GM11168 (cell line): ENCODE data around the gene AK9.
"Not testable (repeated sequence)": the region's sequence is repeated elsewhere in the genome, so short reads cannot be mapped to it uniquely, and the experiment has no call there.

Experiments used
- in situ Hi-C: fragments of 300-500 bp; cut with MboI; formaldehyde crosslinking; loops from one replicate; pipeline ENCODE4 v1.12.0; 2022; ENCODE audit warnings: low sequenced_read_pairs; ENCODE audit not compliant: unreplicated experiment

The AK9 gene

DNA sequence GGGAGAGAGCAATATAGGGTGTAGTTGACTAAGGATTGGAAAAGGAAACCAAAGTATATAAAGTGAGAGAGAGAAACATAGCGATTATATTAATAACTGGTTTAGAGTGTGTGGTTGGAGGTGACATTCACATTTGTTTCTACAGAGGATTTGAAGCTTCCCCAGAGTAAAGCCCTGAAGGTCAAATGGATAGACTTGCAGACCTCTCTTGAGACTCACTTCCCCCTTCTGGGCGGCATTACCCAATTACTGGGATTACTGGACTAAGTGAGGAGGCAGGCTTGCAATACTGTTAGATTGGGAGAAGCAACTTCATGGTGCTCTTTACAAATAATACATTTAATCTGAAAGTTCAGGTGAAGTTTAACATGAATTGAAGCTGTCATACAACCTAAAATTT is 10.8 kb upstream of the AK9 start:
- in situ Hi-C loops = loop anchor here (10.0 kb wide), 1 partner anchor 693 kb away; no protein-coding TSS in a partner anchor

DNA sequence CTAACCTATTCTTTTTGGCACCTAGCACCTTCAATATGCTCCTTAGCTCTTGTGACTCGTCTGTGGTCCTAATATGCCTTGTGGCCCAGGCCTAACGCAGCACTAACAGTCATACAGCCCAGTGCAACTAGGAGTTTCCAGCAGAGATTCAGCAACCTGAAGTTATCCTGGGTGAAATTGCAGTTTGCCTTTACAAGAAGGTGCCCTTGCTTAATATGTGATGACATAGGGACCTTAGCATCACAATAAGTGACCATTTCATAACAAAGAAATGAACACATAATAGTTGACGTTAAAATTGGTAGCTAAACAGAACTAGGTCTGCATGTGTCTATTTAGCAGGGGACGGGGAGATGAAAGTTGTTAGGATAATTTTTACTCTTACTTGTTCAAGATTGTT is 10.2 kb upstream of the AK9 start:
- in situ Hi-C loops = loop anchor here (10.0 kb wide), 1 partner anchor 694 kb away; no protein-coding TSS in a partner anchor

DNA sequence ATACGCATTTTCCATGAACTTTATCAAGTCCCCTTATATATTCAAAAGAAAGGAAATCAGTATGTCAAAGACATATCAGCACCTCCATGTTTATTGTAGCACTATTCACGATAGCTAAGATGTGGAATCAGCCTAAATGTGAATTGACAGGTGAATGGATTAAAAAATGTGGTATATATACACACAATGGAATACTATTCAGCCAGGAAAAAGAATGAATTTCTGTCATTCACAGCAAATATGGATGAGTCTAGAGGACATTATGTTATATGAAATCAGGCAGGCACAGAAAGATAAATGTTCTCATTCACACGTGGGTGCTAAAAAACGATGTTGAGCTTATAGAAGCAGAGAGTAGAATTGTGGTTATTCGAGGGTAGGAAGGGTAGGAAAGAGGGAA is 5.4 kb upstream of the AK9 start:
- in situ Hi-C loops = loop anchor here (10.0 kb wide), 2 partner anchors 162 to 348 kb away; no protein-coding TSS in a partner anchor

DNA sequence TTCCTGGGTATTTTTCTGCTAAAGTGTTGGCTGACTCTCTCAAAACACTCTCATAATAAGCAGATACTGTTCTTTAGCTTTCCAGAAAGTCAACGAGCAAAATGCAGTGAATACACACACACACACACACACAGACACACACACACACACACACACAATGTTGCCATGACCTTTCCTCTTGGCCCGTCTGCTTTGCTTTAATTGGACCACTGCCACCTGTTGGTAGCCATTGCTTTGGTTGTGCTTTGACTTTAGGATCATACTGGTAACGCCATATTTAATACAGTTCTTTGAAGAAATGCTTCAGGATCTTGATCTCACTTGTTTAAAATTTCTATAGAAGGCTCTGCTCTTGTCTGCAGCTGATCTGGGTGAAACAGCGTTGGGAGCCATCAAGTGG is 4.5 kb upstream of the AK9 start:
- in situ Hi-C loops = loop anchor here (10.0 kb wide), 2 partner anchors 161 to 349 kb away; no protein-coding TSS in a partner anchor

DNA sequence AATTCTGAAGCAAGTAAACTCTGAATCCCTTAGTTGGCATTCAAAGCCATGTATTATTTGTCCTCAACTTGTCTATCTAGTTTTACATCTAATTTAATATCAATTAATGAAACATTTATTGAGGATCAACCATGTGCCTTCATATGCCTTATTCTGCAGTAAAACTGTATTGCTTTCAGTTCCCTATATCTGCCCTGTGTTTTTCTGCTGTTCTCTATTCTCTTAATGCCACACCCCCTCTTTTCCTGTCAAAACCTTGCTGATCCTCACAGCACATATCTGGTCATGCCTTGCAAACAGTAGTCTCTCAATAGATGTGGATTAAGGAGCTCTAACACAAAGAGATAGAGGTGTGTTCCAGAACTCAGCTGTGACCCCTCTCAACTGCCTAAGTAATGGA is 2.1 kb upstream of the AK9 start:
- in situ Hi-C loops = loop anchor here (10.0 kb wide), 2 partner anchors 158 to 352 kb away; no protein-coding TSS in a partner anchor

DNA sequence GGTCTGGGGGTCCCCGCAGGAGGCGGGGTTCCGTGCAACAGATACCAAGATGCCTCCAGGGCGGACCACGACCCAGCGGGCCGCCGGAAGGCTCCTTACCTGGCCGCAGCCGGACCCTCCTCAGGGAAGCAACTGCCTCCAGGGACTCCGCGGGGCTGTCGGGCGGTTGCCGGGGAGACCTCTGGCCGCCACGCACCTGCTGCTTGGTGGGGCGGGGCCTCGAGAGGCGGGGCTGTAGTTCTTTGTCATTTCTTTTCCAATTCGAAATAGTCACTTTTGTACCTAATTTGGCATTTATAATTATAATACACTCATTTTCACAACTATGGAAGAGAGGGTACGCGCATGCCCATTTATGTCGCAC is 647 bp downstream of the AK9 start:
- in situ Hi-C loops = loop anchor here (10.0 kb wide), 2 partner anchors 156 to 354 kb away; no protein-coding TSS in a partner anchor

DNA sequence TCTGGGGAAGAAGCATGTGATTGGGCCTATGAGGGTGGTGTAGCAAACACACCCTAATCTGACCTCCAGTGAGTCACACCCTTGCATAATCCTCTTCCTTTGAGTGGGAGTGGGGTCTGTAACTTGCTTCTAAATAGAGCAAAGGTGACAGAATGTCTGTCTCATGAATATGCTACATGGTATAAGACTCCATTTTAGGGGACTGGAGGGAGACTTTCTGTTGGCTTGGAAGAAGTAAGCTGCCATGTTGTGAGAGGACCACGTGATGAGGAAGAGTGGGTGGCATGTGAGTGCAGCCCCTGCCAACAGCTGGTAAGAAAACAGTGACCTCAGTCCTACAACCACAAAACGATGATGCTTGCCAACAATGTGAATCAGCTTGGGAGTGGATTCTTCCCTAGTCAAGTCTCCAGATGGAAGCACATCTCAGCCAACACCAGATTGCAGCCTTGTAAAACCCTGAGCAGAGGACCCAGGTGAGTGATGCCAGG is 3.7 kb downstream of the AK9 start:
- in situ Hi-C loops = no loop called here

DNA sequence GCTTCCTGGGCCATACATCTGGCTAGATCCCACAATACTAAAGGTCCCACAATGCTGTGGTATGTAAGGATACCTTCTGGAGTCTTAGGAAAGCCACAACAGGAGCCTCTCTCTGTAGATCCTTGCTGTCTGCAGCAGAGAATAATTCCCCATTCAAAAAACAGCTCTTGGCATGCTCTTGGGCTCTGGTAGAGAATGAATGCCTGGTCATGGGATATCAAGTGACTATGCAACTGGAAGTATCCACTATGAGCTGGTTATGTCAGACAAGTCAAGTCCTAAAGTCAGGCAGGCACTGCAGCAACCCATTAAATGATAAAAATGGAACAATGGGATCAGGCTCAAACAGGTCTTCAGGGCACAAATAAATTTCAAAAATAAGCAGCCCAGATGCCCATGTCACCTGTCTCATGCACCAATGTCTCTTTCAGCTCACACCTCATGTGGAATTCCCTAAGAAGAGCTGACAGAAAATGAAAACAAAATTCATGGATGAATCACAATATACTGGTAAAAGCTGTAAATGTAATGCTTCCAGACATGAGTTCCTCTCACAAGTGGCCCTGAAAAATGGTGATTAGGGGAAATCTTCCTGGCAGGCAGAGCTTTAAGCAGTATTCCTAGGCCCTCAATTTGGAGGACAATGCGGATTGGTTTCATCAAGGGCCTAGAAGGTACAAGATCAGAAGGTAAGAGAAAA is 4.3 kb downstream of the AK9 start:
- in situ Hi-C loops = no loop called here

DNA sequence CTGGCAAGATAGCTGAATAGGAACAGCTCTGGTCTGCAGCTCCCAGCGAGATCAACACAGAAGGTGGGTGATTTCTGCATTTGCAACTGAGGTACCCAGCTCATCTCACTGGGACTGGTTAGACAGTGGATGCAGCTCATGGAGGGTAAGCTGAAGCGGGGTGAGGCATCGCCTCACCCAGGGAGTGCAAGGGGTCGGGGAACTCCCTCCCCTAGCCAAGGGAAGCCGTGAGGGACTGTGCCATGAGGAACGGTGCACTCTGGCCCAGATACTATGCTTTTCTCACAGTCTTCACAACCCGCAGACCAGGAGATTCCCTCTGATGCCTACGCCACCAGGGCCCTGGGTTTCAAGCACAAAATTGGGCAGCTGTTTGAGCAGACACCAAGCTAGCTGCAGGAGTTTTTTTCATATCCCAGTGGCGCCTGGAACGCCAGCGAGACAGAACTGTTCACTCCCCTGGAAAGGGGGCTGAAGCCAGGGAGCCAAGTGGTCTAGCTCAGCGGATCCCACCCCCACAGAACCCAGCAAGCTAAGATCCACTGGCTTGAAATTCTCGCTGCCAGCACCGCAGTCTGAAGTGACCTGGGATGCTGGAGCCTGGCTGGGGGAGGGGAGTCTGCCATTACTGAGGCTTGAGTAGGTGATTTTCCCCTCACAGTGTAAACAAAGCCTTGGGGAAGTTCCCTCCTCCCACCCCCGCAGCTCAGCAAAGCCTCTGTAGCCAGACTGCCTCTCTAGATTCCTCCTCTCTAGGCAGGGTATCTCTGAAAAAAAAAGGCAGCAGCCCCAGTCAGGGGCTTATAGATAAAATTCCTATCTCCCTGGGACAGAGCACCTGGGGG is 12.1 kb downstream of the AK9 start:
- in situ Hi-C loops = not testable (repeated sequence)

DNA sequence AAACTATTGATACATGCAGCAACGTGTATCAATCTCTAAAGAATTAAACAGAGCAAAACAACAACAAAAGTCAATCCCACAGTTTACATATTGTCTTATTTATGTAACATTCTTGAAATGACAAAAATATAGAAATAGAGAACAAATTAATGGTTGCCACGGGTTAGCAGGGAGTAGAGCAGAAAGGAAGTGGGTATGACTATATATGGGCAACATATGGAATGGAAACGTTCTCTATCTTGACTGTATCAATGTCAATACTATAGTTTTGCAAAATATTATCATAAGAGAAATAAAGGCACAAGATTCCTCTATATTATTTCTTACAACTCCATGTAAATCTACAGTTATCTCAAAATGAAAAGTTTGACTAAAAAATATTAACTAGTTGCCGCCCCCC is 12.8 kb downstream of the AK9 start:
- in situ Hi-C loops = no loop called here

DNA sequence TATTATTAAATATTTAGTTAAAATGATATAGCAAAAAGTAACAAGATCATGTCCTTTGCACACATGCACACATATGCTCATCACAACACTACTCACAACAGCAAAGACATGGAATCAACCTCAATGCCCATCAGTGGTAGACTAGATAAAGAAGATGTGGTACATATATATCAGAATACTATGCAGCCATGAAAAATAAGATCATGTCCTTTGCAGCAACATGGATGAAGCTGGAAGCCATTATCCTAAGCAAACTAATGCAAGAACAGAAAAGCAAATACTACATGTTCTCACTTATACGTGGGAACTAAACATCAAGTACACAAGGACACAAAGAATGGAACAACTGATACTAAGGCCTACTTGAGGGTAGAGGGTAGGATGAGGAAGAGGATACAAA is 14.3 kb downstream of the AK9 start:
- in situ Hi-C loops = no loop called here

DNA sequence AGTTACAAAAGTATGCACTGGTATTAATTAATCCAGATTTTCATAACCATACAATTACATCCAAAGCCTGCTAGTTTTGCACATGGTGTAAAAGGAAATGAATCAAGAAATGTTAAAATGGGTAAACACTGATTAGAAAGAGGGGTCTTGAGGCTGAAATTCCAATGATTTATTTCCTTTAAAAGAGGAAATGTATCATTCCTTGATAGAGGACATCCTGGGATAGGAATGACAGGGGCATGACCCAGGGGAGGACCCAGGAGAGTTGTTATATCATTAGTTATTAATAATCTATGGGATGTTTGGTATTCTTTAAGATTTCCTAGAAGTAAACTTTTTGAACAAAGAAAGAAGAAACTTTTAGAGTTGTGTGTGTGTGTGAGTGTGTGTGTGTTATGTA is 18.2 kb downstream of the AK9 start:
- in situ Hi-C loops = no loop called here

DNA sequence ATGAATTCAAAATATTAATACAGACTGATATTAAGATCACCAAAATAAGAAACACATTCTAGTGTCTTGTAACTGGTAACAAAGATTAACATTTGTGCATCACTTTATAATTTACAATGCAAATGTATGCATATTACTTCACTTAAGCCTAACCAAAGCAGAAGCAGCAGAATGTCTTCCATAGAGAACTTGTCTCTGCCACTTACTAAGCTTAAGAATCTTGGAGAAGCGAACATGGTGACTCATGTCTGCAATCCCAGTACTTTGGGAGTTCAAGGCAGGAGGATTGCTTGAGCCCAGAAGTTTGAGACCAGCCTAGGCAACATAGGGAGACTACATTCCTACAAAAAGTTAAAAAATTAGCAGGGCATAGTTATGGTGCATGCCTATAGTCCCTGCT is 18.8 kb downstream of the AK9 start:
- in situ Hi-C loops = no loop called here

DNA sequence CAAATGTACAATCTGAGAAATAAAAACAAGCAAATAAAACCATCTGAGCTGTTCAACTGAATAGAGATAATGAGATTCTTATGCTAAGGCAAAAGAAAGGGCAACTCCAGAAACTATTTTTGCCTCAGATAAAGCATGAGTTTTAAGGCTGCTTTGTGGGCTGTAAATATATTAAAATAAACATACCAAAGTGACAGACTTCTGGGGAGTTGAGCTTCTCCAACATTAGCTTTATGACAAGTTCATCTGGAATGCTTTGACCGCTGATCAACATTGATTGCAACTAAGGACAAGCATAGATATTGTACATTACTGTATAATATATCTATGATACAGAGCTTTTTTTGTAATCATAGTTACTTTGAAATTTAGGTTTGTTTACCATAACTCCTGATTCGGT is 19.3 kb downstream of the AK9 start:
- in situ Hi-C loops = no loop called here

DNA sequence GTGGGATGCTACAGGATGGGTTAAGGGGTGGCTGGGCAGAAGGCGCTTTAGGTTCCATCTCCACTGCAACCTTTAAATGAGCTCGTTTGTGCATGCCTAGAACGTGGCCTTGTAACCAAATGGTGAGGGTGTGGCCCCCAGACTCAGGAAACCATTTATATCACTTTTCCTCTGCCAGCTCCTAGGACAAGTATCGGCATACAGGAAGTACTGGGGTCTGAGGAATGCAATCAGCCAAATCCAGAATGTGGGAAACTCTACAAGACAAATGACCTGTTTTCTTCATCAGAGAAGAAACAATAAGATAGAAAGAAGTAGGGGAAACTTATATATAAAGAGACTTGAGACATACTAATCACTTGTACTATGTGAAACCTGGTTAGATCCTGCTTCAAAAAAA is 21.2 kb downstream of the AK9 start:
- in situ Hi-C loops = no loop called here

DNA sequence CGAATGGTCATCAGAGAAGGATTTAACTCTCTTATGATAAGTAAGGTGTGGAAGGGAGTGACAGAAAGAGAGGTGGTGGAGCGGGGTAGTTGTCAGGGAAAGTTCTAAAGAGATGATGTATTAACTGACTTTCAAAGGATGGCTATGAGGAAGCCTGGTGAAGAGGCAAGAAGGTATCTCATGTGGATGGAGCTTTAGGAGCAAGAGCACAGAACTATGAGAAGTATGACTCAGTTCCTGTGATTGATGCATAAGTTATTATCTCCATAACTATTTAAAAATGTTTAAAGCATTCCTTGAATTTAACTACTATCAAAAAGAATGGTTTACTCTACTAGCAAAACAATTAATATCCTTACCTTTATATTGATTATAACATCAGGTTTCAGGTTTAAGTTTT is 28.8 kb downstream of the AK9 start:
- in situ Hi-C loops = no loop called here

DNA sequence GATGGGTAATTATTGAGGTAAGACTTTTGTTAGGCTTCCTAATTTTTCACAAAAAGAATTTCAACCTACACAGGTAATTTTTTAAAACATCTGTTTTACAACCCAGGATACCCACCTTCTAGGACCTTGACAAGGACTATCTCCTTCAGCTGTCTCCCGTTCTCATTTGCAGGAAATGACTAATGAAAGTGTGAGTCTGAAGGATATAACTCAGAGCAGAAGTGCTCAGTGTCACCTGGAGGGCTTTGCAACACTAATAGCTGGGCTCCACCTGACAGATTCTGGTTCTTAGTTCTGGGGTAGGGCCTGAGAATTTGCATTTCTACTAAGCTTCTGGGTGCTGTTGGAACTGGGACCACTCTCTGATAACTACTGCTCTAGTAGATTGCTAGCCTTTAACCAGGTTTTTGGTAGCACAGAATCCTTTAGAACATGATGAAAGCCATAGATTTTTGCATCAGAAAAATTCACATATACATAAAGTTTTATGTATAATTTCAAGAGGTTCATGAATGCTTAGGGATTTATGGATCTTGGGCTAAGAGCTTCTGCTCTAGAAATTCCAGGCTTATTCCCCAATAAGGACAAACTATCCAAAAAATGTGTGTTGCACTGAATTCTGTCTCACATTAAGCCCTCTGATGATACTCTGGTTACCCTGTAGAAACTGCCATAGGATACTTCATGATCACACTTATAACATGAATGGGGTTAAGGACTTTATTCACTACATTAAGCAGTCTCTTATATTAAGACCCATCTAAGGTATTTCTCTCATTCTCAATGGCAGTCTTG is 30.3 kb downstream of the AK9 start:
- in situ Hi-C loops = no loop called here

DNA sequence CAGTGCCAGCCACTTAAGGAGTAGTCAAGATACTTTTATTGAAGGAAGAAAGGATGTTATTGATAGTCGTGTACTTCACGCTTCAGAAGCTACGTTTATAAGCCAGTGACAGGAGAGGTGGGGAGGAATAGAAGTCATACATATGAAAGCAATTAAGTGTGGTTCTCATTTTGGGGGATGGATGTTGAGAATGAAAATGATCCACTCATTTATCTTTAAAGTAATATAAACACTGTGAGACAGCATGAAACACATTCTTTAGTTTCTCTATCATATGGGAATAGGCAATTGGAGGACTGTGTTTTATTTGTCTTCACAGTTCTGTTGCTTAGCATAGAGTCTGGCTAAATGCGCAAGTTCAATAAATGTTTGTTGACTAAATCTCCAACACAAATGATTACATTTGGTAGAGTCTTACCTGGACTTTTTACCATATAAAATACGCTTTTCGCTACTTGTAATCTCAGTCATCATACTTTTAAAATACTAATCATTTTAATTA is 35.2 kb downstream of the AK9 start:
- in situ Hi-C loops = no loop called here

DNA sequence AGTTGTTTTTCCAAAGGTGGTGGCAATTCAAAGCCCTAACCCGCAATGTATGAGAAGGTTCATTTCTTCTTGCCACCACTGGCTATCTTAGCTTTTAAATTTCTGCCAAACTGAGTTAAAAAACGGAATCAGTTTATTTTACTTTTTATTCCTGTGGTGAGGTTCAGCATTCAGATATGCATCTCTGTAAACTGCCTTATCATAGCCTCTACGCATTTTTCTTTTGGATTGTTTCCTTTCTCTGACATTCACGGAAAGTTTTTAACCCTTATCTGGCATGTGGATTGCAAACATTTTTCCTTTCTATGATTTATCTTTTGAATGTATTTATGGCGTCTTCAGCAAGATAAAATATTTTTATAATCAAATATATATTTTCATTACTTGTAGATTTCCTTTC is 37.7 kb downstream of the AK9 start:
- in situ Hi-C loops = no loop called here

DNA sequence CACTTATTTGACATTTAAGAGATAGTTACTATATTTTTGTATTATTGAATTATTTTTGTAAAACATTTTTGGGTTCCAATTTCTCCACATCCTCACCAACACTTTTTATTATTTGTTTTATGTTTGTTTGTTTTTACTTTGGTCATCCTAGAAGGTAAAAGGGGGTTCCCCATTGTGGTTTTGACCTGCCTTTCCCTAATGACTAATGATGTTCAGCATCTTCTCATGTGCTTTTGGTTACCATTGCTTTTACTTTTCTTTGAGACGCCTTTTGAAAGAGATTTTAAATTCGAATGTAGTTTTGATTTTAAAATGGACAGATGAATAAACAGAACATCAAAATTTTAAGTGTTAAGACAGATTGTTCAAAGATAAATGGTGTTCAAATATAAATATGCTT is 46.9 kb downstream of the AK9 start:
- in situ Hi-C loops = no loop called here
